ENCODE measurements around the gene MOCS3.

- TF ChIP-seq CREB1 (IDR thresholded peaks at IDR 0.05; ENCODE audit: low read depth) (no peak), EP300 (IDR thresholded peaks at IDR 0.05; ENCODE audit: borderline replicate concordance in 1 of 2, control insufficient read depth in 1 of 2, low read depth in 2 of 2, low read length in 2 of 2) (no peak), ZNF207 (IDR thresholded peaks at IDR 0.05; ENCODE audit: borderline replicate concordance) (no peak)
Observed at GRCh38 chr20:50928469-50928868, 30.1 kb upstream of the MOCS3 start.
